H1 (cell line): ENCODE data around the gene DUOXA2. TPM values are rescaled to one million over a fixed set of nuclear protein-coding genes. Genes with fewer than 3 reads are reported as not detected.

ENCODE experiments used
- BCL11A ChIP-seq, 2 experiments: IDR thresholded peaks; one replicate each; pipeline ENCODE4 v1.6.1; 2011; ENCODE audit warnings: low read depth in 2 of 2, low read length in 2 of 2, mild to moderate bottlenecking in 2 of 2
- CBX8 ChIP-seq: fragments of 300-800, 300-1000 bp; sonication (generic); IDR thresholded peaks from 2 replicates; pipeline ENCODE4 v1.7.1; 2016; ENCODE audit warnings: low read depth, low read length, borderline replicate concordance
- CHD1 ChIP-seq: IDR thresholded peaks from 2 replicates; pipeline ENCODE4 v1.6.1; 2012; ENCODE audit warnings: low read depth, low read length, improper control_type of control experiment
- EGR1 ChIP-seq: IDR thresholded peaks from 2 replicates; pipeline ENCODE4 v1.6.1; 2011; ENCODE audit warnings: low read depth, low read length, borderline replicate concordance
- EZH2 ChIP-seq: fragments of 200-600 bp; sonication (generic); IDR thresholded peaks from 2 replicates; pipeline ENCODE4 v1.7.1; 2012; ENCODE audit warnings: low read depth, mild to moderate bottlenecking, moderate library complexity, low read length, inconsistent platforms; ENCODE audit not compliant: severe bottlenecking
- KDM4A ChIP-seq: IDR thresholded peaks from one replicate; pipeline ENCODE4 v1.7.1; 2012; ENCODE audit warnings: low read depth, mild to moderate bottlenecking, moderate library complexity, low read length, inconsistent platforms; ENCODE audit not compliant: severe bottlenecking
- MAFK ChIP-seq: IDR thresholded peaks from 2 replicates; pipeline ENCODE4 v1.6.1; 2012; ENCODE audit warnings: low read depth, mild to moderate bottlenecking, improper control_type of control experiment, low read length
- MAX ChIP-seq: IDR thresholded peaks from 2 replicates; pipeline ENCODE4 v1.6.1; 2012; ENCODE audit warnings: inconsistent platforms
- RBBP5 ChIP-seq: IDR thresholded peaks from 2 replicates; pipeline ENCODE4 v1.7.1; 2012; ENCODE audit warnings: low read depth, mild to moderate bottlenecking, inconsistent platforms, low read length, moderate library complexity, borderline replicate concordance
- SAP30 ChIP-seq: fragments of 300-600 bp; sonication (generic); IDR thresholded peaks from 2 replicates; pipeline ENCODE4 v1.7.1; 2012; ENCODE audit warnings: low read length, moderate library complexity, mild to moderate bottlenecking, inconsistent platforms; ENCODE audit not compliant: insufficient read depth, insufficient replicate concordance
- SIRT6 ChIP-seq: IDR thresholded peaks from one replicate; pipeline ENCODE4 v1.7.1; 2012; ENCODE audit warnings: low read length, inconsistent platforms
- SIX5 ChIP-seq: IDR thresholded peaks from 2 replicates; pipeline ENCODE4 v1.6.1; 2011; ENCODE audit warnings: mild to moderate bottlenecking, low read depth, low read length
- TAF1 ChIP-seq: IDR thresholded peaks from 2 replicates; pipeline ENCODE4 v1.6.1; 2011; ENCODE audit warnings: mild to moderate bottlenecking, low read depth, low read length
- TAF7 ChIP-seq: optimal IDR thresholded peaks from 2 replicates; pipeline ENCODE3; 2011; ENCODE audit warnings: low read depth, mild to moderate bottlenecking, inconsistent platforms, low read length, moderate library complexity, borderline replicate concordance
- TBP ChIP-seq: IDR thresholded peaks from 2 replicates; pipeline ENCODE4 v1.6.1; 2011; ENCODE audit warnings: low read depth, low read length, improper control_type of control experiment
- polyA plus RNA-seq, 7 experiments: library from polyadenylated mRNA; depleted of rRNA in 3 of 7; stranded (reverse) in 5 of 7; unstranded in 2 of 7; fragments of >200 nt in 5 of 7; fragments of 200-250 nt in 2 of 7; gene quantifications; 1 replicate in 5 of 7; 2 replicates in 1 of 7; 4 replicates in 1 of 7; pipeline versions ENCODE4 v1.2.1 to v1.2.3, GENCODE V29; 2011 to 2013; ENCODE audit warnings: missing spikeins in 2 of 7, mixed read lengths in 2 of 7
- total RNA-seq: library from RNA; stranded (reverse); fragmentation: NEBNext Ultra II Directional; extraction: Animal tissue kit (Norgen Biotek cat#: 25700); gene quantifications from 2 replicates; pipeline ENCODE4 v1.2.1, GENCODE V29; 2021
- TF ChIP-seq, protein P1 (sequence below), 3 experiments: IDR thresholded peaks; 1 replicate in 2 of 3; 2 replicates in 1 of 3; pipeline versions ENCODE4 v1.5.1 to v1.6.1; 2011; ENCODE audit warnings: low read length in 3 of 3, mild to moderate bottlenecking in 3 of 3, inconsistent platforms in 2 of 3, low read depth in 1 of 3, moderate library complexity in 1 of 3; ENCODE audit not compliant: insufficient read depth in 1 of 3; ENCODE audit errors: control extremely low read depth in 1 of 3
- TF ChIP-seq, protein P2 (sequence below): IDR thresholded peaks from 2 replicates; pipeline ENCODE4 v1.6.1; 2012; ENCODE audit warnings: low read length, inconsistent platforms

The DUOXA2 gene
- total and polyA plus RNA-seq, 2 of the 8 experiments (the other 6 are each of a cell fraction or from before 2014, with no cell fraction given): 0.05 TPM; not detected in 1

DNA sequence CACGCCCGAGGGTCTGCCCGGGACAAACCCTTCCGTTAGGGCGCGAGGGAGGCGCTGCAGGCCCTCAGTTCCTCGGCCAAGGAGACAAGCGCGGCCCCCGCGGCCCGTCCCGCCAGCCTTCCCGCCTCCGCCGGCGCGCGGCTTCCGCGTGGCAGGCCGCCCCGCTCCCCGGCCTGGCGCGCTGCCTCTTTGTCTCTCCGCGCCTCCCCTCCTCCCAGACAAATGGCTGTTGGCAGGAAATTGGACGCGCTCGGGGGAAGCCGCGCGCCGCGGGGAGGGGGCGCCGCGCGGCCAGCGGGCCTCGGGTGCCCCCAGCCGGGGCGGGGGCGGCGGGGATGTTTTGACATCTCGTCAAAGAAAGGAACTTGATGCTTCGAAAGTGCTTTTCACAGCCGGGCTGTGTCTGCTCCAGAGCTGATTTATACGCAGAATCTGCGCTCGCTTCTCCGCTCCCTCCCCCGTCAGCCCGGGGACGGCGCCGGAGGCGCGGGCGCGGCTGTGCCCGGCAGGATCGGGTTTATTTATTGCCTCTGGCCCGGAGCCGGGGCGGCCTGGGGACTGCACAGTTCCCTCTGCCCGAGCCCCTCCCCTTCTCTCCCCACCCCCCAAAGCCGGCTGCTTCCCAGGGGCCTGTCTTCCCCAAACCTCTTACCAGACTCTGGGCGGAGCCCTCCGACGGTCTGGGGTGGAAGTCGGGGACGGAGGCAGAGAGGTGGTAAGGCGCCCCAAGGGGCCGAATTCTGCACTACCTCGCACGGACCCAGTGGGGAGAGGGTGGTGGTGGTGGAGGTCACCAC is 52.9 kb downstream of the DUOXA2 start (continued):
- TF ChIP-seq MAX (peak; percentile 43; the same call in 1 of the 2 replicates), SIX5 (no peak), TBP (peak; percentile 59; the same call in 1 of the 2 replicates), BCL11A (IDR thresholded peaks at IDR 0.05; ENCODE audit: low read depth in 2 of 2, low read length in 2 of 2) (no peak), TAF7 (peak; percentile 76), MAFK (no peak), CBX8 (no peak), KDM4A (peak; percentile 72), EGR1 (no peak; the same call in 1 of the 2 replicates), SAP30 (no peak), TAF1 (peak; percentile 84), RBBP5 (peak; percentile 74; the same call in 1 of the 2 replicates), CHD1 (no peak), EZH2 (no peak), SIRT6 (no peak)
- TF ChIP-seq, protein P1, sequence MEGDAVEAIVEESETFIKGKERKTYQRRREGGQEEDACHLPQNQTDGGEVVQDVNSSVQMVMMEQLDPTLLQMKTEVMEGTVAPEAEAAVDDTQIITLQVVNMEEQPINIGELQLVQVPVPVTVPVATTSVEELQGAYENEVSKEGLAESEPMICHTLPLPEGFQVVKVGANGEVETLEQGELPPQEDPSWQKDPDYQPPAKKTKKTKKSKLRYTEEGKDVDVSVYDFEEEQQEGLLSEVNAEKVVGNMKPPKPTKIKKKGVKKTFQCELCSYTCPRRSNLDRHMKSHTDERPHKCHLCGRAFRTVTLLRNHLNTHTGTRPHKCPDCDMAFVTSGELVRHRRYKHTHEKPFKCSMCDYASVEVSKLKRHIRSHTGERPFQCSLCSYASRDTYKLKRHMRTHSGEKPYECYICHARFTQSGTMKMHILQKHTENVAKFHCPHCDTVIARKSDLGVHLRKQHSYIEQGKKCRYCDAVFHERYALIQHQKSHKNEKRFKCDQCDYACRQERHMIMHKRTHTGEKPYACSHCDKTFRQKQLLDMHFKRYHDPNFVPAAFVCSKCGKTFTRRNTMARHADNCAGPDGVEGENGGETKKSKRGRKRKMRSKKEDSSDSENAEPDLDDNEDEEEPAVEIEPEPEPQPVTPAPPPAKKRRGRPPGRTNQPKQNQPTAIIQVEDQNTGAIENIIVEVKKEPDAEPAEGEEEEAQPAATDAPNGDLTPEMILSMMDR (IDR thresholded peaks at IDR 0.05; ENCODE audit: control extremely low read depth in 1 of 3, insufficient read depth in 1 of 3, low read depth in 1 of 3, low read length in 3 of 3): peak; percentile 67 to 75 (median 74)
- TF ChIP-seq, protein P2, sequence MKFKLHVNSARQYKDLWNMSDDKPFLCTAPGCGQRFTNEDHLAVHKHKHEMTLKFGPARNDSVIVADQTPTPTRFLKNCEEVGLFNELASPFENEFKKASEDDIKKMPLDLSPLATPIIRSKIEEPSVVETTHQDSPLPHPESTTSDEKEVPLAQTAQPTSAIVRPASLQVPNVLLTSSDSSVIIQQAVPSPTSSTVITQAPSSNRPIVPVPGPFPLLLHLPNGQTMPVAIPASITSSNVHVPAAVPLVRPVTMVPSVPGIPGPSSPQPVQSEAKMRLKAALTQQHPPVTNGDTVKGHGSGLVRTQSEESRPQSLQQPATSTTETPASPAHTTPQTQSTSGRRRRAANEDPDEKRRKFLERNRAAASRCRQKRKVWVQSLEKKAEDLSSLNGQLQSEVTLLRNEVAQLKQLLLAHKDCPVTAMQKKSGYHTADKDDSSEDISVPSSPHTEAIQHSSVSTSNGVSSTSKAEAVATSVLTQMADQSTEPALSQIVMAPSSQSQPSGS: no peak
